Endothelial cell of umbilical vein (primary cell): ENCODE results near the gene ZDHHC13. TPM values are rescaled to one million over a fixed set of nuclear protein-coding genes. Genes with fewer than 3 reads are reported as not detected.

ENCODE experiments used
- BruUV-seq: library from RNA; stranded (reverse); fragments of 400-500 nt; replicated peaks from 2 replicates; lab custom pipeline; 2021; lab: Mats Ljungman, UMichigan
- CTCF ChIA-PET: fragments of 300-600, 350-600 bp; sonication (Branson Sonifier 250); formaldehyde crosslinking; loops from one replicate; lab custom pipeline; 2021; ENCODE audit warnings: antibody characterized with exemption, inconsistent platforms; lab: Charles Lee
- POLR2A ChIA-PET: fragments of 300-600, 350-600 bp; sonication (Branson Sonifier 250); formaldehyde crosslinking; loops from one replicate; lab custom pipeline; 2021; ENCODE audit warnings: antibody characterized with exemption, inconsistent platforms; lab: Charles Lee
- DNase-seq: peaks from one replicate; pipeline ENCODE4 v3.0.0-alpha.2; 2011; ENCODE audit warnings: low read depth, low spot score
- FAIRE-seq: peaks from 2 replicates; lab custom pipeline; 2011; peaks lifted over from hg19 to GRCh38; lab: Jason Lieb, UNC
- H2AFZ ChIP-seq: 2 replicates; pipeline ENCODE4 v1.6.0; 2012; ENCODE audit warnings: low read depth, low read length, control low read depth, inconsistent platforms
- H3K27ac ChIP-seq: 2 replicates; pipeline ENCODE4 v1.5.1; 2011; ENCODE audit warnings: low read depth, mild to moderate bottlenecking, control low read depth, low read length, moderate library complexity; ENCODE audit not compliant: insufficient read depth
- H3K27me3 ChIP-seq, 2 experiments: 2 replicates each; pipeline versions ENCODE4 v1.6.0 to v1.6.1; 2011; ENCODE audit warnings: low read length in 2 of 2, mixed read lengths in 1 of 2; ENCODE audit not compliant: control insufficient read depth in 2 of 2, insufficient read depth in 2 of 2
- H3K36me3 ChIP-seq, 2 experiments: 2 replicates in 1 of 2; 3 replicates in 1 of 2; pipeline ENCODE4 v1.5.1; 2011; ENCODE audit warnings: low read length in 2 of 2, mild to moderate bottlenecking in 1 of 2, moderate library complexity in 1 of 2; ENCODE audit not compliant: control insufficient read depth in 2 of 2, insufficient read depth in 2 of 2; ENCODE audit errors: extremely low read depth in 1 of 2
- H3K4me1 ChIP-seq: 3 replicates; pipeline ENCODE4 v1.5.1; 2011; ENCODE audit warnings: mild to moderate bottlenecking, low read length; ENCODE audit not compliant: control insufficient read depth, insufficient read depth; ENCODE audit errors: extremely low read depth
- H3K4me2 ChIP-seq: 2 replicates; pipeline ENCODE4 v1.6.1; 2011; ENCODE audit warnings: low read length, control low read depth, mixed read lengths; ENCODE audit not compliant: insufficient read depth
- H3K4me3 ChIP-seq, 3 experiments: fragments of 200-600 bp in 1 of 3; sonication (generic), shearing (Covaris generic) in 1 of 3; replicated peaks in 1 of 3; 2 replicates each; pipeline ENCODE4 v1.5.1; 2011 to 2016; ENCODE audit warnings: control low read depth in 3 of 3, low read length in 3 of 3, mild to moderate bottlenecking in 2 of 3, inconsistent platforms in 1 of 3, low read depth in 1 of 3, moderate library complexity in 1 of 3; ENCODE audit not compliant: insufficient read depth in 1 of 3
- H3K79me2 ChIP-seq: 2 replicates; pipeline ENCODE4 v1.6.0; 2012; ENCODE audit warnings: low read length, inconsistent platforms; ENCODE audit not compliant: control insufficient read depth, insufficient read depth
- H3K9ac ChIP-seq: replicated peaks from 2 replicates; pipeline ENCODE3; 2011; ENCODE audit warnings: low read length, control low read depth; ENCODE audit not compliant: insufficient read depth; ENCODE audit errors: extremely low read depth
- H3K9me1 ChIP-seq: replicated peaks from 3 replicates; pipeline ENCODE4 v1.6.0; 2011; ENCODE audit warnings: mild to moderate bottlenecking, low read length; ENCODE audit not compliant: control insufficient read depth, insufficient read depth; ENCODE audit errors: extremely low read depth
- H3K9me3 ChIP-seq: replicated peaks from 2 replicates; pipeline ENCODE4 v1.5.1; 2012; ENCODE audit warnings: low read length, inconsistent platforms; ENCODE audit not compliant: control insufficient read depth, insufficient read depth
- H4K20me1 ChIP-seq: replicated peaks from 2 replicates; pipeline ENCODE3; 2011; ENCODE audit warnings: mild to moderate bottlenecking, low read length; ENCODE audit not compliant: control insufficient read depth, insufficient read depth; ENCODE audit errors: extremely low read depth
- EZH2 ChIP-seq: IDR thresholded peaks from 2 replicates; pipeline ENCODE4 v1.6.1; 2012; ENCODE audit warnings: borderline replicate concordance, low read depth, mild to moderate bottlenecking, moderate library complexity, low read length, inconsistent platforms; ENCODE audit not compliant: severe bottlenecking
- FOS ChIP-seq: IDR thresholded peaks from 2 replicates; pipeline ENCODE4 v1.6.1; 2011; ENCODE audit warnings: mild to moderate bottlenecking, low read length, moderate library complexity, borderline replicate concordance; ENCODE audit not compliant: insufficient read depth
- GATA2 ChIP-seq: IDR thresholded peaks from 2 replicates; pipeline ENCODE4 v1.7.0; 2011; ENCODE audit warnings: low read depth, mild to moderate bottlenecking, moderate library complexity, mixed read lengths, low read length; ENCODE audit not compliant: insufficient read length, insufficient read depth
- JUN ChIP-seq: IDR thresholded peaks from 2 replicates; pipeline ENCODE4 v1.6.1; 2011; ENCODE audit warnings: borderline replicate concordance, low read depth; ENCODE audit not compliant: insufficient read length, insufficient read depth
- MYC ChIP-seq: IDR thresholded peaks from one replicate; pipeline ENCODE4 v1.6.1; 2011; ENCODE audit warnings: mild to moderate bottlenecking, low read depth, low read length
- POLR2A ChIP-seq: IDR thresholded peaks from 2 replicates; pipeline ENCODE4 v1.6.1; 2012; ENCODE audit warnings: low read depth, mild to moderate bottlenecking, control low read depth, low read length
- POLR2AphosphoS5 ChIP-seq: IDR thresholded peaks from 2 replicates; pipeline ENCODE4 v1.6.1; 2012; ENCODE audit warnings: low read depth, mild to moderate bottlenecking, control low read depth, low read length, moderate library complexity; ENCODE audit not compliant: insufficient read depth
- dilution Hi-C: fragments of 300-500 bp; cut with MboI; formaldehyde crosslinking; loops from one replicate; pipeline ENCODE4 v1.15.0; 2019; ENCODE audit warnings: low sequenced_read_pairs; ENCODE audit not compliant: extremely low pct_ligation_motif_present
- intact Hi-C: fragments of 100-400 bp; cut with micrococcal nuclease; formaldehyde crosslinking; loops from one replicate; pipeline ENCODE4 v1.10.0; 2022
- polyA plus RNA-seq, 4 experiments: library from polyadenylated mRNA; depleted of rRNA in 3 of 4; stranded (reverse) in 3 of 4; unstranded in 1 of 4; fragments of >200 nt; gene quantifications; 2 replicates each; pipeline versions ENCODE4 v1.2.1 to v1.2.3, GENCODE V29; 2011 to 2012; ENCODE audit warnings: missing spikeins in 1 of 4
- total RNA-seq: library from RNA; stranded (reverse); gene quantifications from 2 replicates; pipeline ENCODE4 v1.2.3, GENCODE V29; 2021
- TF ChIP-seq, protein P1 (sequence below), 2 donors: IDR thresholded peaks; 1 replicate in 1 of 2; 2 replicates in 1 of 2; pipeline ENCODE4 v1.5.1; 2011; ENCODE audit warnings: low read length in 2 of 2, mild to moderate bottlenecking in 2 of 2, moderate library complexity in 2 of 2, control low read depth in 1 of 2, inconsistent platforms in 1 of 2, low read depth in 1 of 2; ENCODE audit not compliant: insufficient read depth in 1 of 2; ENCODE audit errors: extremely low read depth in 1 of 2
- TF ChIP-seq, protein P2 (sequence below): IDR thresholded peaks from 2 replicates; pipeline ENCODE4 v1.6.1; 2011; ENCODE audit not compliant: insufficient read depth, insufficient read length

ZDHHC13 gene
- total and polyA plus RNA-seq, 2 donors (not counting 3 experiments of a cell fraction or from before 2014, with no cell fraction given) = 37.4 to 52.9 TPM

DNA sequence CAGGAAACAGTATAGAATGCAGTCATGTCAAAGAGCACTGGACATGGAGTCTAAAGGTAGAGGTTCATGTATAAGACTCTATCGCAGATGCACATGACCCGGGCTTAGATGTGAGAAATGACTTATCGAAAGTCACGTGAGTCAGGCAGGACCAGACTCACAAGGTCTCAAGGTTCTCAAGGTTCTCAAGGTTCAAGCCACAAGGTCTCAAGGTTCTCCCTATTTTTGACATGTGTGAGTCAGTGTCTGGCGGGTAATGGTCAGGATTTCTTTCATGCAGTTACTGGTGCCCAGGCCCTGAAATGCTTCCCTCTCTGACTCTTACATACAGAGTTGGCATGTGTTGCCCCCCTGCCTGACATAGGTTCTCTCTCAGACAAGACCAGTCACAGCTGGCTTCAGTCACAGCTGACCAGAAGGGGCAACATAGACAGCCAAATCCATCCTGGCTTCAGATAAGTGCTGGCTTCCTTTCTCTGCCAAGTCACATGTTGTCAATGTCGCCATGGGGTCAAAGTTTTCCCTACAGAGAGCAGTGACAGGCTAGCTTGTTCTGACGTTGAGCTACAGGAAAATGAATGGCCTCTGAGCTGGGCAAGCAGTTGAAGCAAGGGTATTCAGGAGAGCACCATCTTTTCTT lies 74.7 kb downstream of the ZDHHC13 start:
- FAIRE-seq = no peak
- H3K27ac ChIP-seq = no peak overlapping the region
- no peak for DNase-seq
- H4K20me1 ChIP-seq = no peaks in the 10 kb centered on the region
- CTCF ChIA-PET = interaction anchor here (0.5 to 1.0 kb wide), 2 partner anchors 23 to 120 kb away, joined by 3 to 4 read pairs; no protein-coding TSS in a partner anchor
- H3K4me1 ChIP-seq = no peaks in the 10 kb centered on the region
- POLR2A ChIA-PET = no interaction called here
- dilution Hi-C loops (no loop called here), intact Hi-C loops (no loop called here)
- H2AFZ ChIP-seq = no peak overlapping the region
- H3K9ac ChIP-seq = no peak overlapping the region
- H3K9me1 ChIP-seq = no peaks in the 10 kb centered on the region
- TF ChIP-seq POLR2A (no peak), JUN (no peak), GATA2 (no peak), FOS (no peak), EZH2 (no peak), MYC (no peak), POLR2AphosphoS5 (no peak)
- TF ChIP-seq, protein P1, sequence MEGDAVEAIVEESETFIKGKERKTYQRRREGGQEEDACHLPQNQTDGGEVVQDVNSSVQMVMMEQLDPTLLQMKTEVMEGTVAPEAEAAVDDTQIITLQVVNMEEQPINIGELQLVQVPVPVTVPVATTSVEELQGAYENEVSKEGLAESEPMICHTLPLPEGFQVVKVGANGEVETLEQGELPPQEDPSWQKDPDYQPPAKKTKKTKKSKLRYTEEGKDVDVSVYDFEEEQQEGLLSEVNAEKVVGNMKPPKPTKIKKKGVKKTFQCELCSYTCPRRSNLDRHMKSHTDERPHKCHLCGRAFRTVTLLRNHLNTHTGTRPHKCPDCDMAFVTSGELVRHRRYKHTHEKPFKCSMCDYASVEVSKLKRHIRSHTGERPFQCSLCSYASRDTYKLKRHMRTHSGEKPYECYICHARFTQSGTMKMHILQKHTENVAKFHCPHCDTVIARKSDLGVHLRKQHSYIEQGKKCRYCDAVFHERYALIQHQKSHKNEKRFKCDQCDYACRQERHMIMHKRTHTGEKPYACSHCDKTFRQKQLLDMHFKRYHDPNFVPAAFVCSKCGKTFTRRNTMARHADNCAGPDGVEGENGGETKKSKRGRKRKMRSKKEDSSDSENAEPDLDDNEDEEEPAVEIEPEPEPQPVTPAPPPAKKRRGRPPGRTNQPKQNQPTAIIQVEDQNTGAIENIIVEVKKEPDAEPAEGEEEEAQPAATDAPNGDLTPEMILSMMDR (IDR thresholded peaks at IDR 0.05; ENCODE audit: extremely low read depth in 1 of 2, insufficient read depth in 1 of 2, low read depth in 1 of 2, low read length in 2 of 2) = no peak
- TF ChIP-seq, protein P2, sequence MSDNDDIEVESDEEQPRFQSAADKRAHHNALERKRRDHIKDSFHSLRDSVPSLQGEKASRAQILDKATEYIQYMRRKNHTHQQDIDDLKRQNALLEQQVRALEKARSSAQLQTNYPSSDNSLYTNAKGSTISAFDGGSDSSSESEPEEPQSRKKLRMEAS = no peak
- no TSS peak for BruUV-seq
- no peaks in the 10 kb centered on the region for H3K27me3 ChIP-seq
- H3K36me3 ChIP-seq = no peaks in the 10 kb centered on the region
- no peaks in the 10 kb centered on the region for H3K79me2 ChIP-seq
- H3K4me2 ChIP-seq = no peak overlapping the region
- H3K9me3 ChIP-seq = no peaks in the 10 kb centered on the region
- no peak overlapping the region for H3K4me3 ChIP-seq
